ENCODE results near the gene KRTAP19-1.
"Not testable (repeated sequence)": the region's sequence is repeated elsewhere in the genome, so short reads cannot be mapped to it uniquely, and the experiment has no call there.

KRTAP19-1 gene

DNA sequence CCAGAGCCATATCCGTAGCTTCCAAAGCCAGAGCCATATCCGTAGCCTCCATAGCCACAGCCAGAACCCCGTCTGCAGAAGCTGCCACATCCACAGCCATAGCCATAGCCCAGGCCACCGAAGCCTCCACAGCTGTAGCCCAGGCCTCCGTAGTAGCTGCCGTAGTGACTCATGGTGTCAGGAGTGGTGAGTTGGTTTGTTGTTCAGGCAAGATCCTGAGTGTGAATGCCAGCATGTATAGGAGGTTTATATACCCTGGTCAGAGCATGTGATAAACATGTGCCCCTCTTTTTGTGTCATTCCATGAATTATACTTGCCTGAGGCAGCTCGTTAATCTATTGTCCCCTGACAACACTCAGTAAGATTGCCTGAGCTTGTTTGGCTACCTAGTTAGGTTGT, at the start of gene KRTAP19-1:
Gene KRTAP19-1 (minus strand): TSS at position 223 of the 400 bp plus-strand sequence. CDS start 50 bp downstream, at position 173.
- no peak for DNase-seq (ENCODE audit: low read depth in 3 of 3, low spot score in 1 of 3)

DNA sequence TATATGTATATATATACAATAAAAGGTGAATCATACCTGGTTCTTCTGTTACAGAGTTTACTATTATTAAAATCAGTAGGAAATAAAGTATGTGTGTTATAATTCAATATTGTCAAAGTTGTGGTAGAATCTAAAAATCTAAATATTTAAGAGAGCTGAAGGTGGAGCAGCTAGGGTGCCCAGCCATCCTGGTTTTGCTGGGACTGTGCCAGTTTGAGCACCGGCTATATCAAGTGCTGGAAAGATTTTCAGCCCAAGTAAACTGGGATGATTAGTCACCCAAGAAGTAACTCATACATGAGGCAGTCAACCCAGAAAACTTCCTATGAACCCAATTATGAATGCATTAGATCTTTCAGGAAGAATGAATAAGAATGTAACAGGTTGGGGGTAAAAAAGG, 38.7 kb upstream of the KRTAP19-1 start:
- no peak for DNase-seq (ENCODE audit: low read depth in 3 of 3, low spot score in 1 of 3)

DNA sequence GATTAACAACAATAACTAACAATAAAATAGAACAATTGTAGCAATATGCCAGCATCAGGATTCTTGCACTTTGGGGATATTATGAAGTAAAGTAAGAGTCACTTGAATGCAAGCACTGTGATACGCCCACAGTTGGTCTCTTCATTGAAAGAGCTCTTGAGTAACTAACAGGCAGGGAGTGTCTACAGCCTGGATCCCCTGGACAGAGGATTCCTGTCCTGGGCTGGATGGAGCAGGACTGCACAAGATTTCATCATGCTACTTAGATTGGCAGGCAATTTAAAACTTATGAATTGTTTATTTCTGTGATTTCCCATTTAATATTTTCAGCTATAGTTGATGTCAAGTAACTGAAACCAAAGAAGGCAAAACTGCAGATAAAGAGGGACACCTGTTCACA, 35.5 kb upstream of the KRTAP19-1 start:
- no peak for DNase-seq (ENCODE audit: low read depth in 3 of 3, low spot score in 1 of 3)

DNA sequence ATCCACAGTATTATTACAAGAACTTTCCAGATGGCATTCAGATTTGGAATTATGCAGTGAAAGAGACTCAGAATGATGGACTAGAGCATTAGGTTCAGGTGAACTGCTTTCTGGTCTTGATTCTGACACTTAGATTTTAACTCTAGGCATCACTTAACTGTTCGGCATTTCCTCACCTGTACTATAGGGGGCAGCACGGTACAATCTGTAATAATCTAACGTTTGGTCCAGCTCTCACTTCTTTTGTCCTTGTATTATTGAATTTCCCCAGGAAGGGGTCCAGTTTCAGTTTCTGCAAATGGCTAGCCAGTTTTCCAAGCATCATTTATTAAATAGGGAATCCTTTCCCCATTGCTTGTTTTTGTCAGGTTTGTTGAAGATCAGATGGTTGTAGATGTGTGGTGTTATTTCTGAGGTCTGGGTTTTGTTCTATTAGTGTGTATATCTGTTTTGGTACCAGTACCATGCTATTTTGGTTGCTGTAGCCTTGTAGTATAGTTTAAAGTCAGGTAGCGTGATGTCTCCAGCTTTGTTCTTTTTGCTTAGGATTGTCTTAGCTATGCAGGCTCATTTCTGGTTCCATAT, 25.5 kb upstream of the KRTAP19-1 start:
- not testable (repeated sequence) for DNase-seq (ENCODE audit: low read depth in 3 of 3, low spot score in 1 of 3)

DNA sequence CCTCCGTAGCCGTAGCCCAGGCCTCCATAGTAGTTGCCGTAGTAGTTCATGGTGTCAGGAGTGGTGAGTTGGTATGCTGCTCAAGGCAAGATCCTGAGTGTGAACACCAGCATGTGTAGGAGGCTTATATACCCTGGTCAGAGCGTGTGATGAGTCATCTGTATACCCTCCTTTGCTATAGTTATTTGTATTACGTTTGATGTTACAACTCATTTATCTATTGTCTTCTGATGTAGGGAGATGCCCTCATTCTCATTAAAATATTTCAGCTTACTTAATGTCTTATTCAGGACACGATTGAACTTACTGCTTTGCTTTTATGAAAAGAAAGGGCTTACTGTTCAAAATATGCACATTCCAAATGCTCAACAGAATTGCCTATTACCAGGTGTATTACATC, 21.9 kb upstream of the KRTAP19-1 start, which contains the start of gene KRTAP19-5:
Gene KRTAP19-5 (minus strand): TSS at position 101 of the 400 bp plus-strand sequence. CDS start 51 bp downstream, at position 50.
- DNase-seq (ENCODE audit: low read depth in 3 of 3, low spot score in 1 of 3): no peak

DNA sequence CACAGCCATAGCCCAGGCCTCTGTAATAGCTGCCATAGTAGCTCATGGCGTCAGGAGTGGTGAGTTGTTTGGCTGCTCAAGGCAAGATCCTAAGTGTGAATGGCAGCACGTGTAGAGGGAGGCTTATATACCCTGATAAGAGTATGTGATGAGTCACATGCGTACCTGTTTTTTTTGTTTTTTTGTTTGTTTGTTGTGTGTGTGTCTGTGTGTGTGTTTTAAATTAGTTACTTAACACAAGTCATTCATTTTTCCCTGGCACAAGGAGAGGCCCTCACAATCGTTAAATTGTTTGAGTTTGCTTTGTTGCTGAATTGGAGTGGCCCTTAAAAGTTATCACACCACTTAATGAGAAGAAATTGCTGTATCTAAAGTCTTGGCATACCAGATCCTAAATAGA, 16.9 kb upstream of the KRTAP19-1 start, which contains the start of gene KRTAP19-4:
Gene KRTAP19-4 (minus strand): TSS at position 101 of the 400 bp plus-strand sequence. CDS start 55 bp downstream, at position 46.
- DNase-seq (ENCODE audit: low read depth in 3 of 3, low spot score in 1 of 3): no peak

DNA sequence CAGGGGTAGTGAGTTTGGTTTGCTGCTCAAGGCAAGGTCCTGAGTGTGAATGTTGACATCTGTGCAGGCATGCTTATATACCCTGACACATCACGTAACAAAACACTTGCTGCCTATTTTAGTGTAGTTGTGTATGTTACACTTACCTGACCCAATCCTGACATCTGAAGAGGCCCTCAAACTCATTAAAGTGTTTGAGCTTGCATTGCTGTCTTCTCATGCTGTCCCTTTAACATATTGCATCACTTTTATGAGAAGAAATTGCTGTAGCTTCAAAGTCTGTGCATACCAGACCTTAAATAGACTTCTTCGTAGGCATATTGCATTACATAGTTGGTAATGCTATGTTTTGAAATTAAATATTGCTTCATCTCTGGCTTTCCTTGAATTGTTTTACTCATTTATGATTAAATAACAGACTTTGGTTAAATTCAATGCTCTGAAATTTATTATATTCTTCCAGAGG, 11.8 kb upstream of the KRTAP19-1 start, which contains the start of gene KRTAP19-3:
Gene KRTAP19-3 (minus strand): TSS at position 51 of the 466 bp plus-strand sequence. CDS start 56 bp downstream, outside the sequence.
- DNase-seq (ENCODE audit: low read depth in 3 of 3, low spot score in 1 of 3): no peak

DNA sequence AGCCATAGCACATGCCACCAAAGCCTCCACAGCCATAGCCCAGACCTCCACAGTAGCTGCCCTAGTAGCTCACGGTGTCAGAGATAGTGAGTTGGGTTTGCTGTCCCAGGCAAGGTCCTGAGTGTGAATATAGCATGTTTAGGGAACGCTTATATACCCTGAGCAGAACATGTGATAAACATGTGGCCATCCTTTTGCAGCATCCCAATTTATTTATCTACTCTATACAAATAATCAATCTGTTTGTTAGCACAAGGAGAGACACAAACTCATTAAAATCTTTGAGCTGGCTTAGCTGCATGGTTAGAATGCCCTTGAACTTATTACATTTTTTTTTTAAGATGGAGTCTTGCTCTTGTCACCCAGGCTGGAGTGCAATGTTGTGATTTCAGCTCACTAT, 7.2 kb upstream of the KRTAP19-1 start, which contains the start of gene KRTAP19-2:
Gene KRTAP19-2 (minus strand): TSS at position 101 of the 400 bp plus-strand sequence. CDS start 88 bp downstream, at position 13.
- DNase-seq (ENCODE audit: low read depth in 3 of 3, low spot score in 1 of 3): no peak

DNA sequence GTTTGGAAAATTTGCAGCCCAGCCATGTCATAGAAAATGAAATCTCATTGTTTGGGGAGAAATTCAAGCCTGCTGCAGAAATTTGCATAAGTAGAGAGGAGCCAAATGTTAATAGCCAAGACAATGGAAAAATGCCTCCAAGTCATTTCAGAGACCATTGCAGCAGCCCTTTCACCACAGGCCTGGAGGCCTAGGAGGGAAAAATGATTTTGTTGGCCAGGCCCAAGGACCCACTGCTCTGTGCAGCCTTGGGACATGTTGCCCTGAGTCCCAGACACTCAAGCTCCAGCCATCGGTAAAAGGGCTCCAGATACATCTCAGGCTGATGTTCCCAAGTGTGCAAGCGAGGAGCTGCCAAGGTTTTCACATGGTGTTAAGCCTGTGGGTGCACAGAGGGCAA, 6.0 kb upstream of the KRTAP19-1 start:
- no peak for DNase-seq (ENCODE audit: low read depth in 3 of 3, low spot score in 1 of 3)

DNA sequence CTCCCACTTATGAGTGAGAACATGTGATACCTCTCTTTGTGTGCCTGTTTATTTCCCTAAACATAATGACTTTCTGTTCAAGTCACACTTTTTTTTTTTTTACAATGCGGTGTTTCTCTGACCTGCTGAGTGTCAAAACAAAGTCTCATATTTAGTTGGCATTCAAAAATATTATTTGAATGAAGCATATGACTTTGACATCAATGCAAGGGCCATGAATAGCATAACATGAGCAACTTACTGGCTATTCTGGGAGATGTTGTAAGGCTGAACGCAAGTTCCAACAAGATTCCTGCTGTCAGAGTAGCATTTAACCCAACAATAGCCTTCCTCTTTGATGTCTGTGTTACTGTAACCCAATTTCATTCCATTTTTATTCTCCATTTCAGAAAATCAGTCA, 2.0 kb upstream of the KRTAP19-1 start:
- no peak for DNase-seq (ENCODE audit: low read depth in 3 of 3, low spot score in 1 of 3)

DNA sequence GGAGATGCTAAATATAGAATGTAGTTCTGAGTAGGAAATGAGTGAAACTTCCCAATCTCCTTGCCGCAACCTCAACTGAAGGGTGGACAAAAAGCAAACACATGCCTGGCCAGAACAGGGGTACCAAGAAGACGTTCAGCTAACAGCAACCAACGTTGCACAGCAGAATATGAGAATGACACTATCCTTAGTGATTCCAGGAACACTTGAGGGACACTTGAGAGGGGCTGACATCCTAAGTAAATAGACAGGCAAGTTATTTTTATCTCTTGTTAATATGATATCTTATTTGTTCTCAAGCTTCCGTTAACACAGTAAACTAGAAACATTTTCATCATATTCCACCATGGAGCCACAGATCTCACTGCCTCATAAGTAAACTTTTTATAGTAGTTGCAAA, 908 bp downstream of the KRTAP19-1 start:
- no peak for DNase-seq (ENCODE audit: low read depth in 3 of 3, low spot score in 1 of 3)

DNA sequence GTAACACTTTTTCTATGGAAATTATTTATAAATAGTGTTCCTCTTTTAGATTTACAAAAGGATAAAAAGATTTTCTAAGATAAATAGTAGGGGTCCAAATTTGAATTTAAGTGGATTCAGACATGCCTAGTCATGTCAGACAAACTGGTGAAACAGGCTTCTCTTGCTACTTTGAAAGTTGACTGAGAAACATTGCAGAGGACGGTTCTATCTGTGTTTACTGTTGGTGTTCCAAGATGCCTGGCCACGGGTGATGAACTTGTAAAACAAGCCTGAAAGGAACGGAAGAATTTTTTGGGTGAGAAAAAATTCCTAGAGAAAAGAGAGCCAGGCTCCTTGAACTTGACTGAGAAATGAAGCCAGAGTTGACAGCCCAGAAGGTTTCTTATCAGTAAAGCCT, 2.2 kb downstream of the KRTAP19-1 start:
- DNase-seq (ENCODE audit: low read depth in 3 of 3, low spot score in 1 of 3): no peak

DNA sequence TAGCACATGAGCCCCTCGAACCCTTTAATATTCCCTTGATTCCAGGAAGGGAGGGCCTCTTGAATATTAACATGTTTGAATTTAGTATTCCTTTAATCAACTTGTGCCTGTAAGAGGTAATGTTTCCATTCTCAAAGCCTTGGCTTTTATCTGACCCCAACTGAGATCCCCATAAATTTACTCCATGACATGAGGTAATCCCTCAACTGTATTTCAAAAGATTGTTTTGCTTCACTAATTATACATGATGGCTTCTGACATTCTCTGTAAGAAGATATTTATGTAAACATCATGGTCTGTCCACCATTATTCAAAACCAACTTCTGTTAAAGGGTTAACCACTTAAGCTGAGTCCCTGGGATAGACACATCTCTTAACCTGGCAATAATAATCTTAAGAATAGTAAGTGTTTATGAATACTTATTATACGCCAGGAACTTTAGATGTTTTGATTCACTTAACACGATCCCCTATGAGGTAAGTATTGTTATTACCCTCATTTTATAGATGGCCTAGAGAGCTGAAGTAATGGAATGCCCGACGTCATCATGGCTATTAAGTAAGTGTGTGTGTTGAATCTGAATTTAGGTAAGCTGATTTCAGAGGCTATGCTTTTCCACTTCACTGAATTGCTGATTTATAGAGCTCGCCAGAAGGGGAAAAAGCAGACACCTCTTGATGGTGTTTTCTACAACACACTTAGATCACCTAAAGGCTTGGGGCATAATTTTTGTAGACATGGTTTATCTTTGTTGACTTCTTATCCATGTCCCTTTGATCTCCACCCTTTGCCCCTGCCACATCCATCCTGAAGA, 11.1 kb downstream of the KRTAP19-1 start:
- DNase-seq (ENCODE audit: low read depth in 3 of 3, low spot score in 1 of 3): no peak

DNA sequence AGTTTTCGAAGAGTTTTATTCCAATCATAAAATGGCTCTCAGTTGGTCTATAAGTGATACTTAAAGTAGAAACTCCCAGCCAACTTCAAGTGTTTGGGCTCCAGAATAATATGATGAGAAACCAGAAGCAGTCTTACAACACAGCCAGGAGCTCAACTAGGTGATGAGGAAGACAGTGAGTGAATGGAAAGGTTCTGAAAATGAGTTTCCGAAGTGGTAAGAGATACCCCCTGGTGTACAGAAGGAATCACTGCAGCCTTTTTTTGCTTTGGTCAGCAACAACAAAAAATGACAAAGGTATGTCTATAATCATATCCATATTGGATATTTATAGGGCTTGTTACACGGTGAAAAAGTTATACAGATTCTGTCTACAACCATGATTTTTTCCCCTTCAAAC, 16.5 kb downstream of the KRTAP19-1 start:
- DNase-seq (ENCODE audit: low read depth in 3 of 3, low spot score in 1 of 3): no peak

DNA sequence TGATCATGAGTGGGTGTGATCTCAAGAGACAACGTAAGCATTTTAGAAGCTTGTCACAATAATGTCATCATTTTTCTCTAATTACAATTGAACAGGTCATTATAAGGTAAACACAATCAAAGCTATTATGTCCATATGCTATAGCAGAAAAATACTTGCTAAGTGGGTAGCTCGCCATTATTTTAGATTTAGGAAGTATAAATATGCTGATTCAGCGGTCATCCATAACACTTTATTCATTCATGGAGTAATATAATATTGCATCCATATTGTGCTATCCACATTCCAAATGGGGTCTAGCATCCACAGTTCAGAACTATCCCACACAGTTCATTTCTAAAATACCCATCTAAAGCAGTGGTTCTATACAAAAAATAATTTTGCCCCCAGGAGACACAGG, 31.7 kb downstream of the KRTAP19-1 start:
- no peak for DNase-seq (ENCODE audit: low read depth in 3 of 3, low spot score in 1 of 3)

DNA sequence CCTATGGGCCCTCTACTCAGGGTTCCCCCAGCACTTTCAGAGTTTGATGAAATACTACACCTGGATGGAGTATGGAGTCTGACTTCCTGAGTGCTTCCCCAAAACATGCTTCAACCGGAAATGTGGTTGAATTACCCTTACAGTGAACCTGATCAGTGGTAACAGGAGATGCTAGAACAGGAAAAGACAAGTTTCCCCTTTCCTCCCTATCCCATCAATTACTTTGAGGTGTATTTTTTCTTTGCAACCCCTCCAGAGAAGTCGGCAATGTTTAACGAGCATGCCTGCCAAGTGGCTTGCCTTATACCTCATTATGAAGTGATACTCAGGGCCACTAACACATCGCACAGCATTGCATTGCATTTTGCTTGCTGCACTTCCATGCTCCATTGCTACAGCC, 33.1 kb downstream of the KRTAP19-1 start:
- DNase-seq (ENCODE audit: low read depth in 3 of 3, low spot score in 1 of 3): no peak

DNA sequence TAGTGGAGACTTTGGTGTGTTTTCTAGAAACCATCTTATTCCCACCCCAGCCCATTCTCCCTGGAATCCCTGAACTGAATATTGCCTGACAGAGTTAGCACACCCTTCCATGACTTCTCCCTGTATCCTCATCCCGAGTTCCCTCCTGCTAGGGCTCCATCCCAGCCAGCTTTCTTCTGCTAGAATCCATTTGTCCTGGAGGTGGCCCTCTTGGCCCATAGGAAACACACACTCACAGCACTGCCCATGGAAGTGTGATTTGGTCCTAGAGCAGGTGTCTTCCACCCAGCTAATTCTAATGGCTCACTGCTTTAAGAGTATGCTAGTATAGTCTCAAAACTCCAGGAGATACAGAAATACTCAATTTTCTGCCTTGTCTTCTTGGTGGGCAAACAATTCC, 36.0 kb downstream of the KRTAP19-1 start:
- DNase-seq (ENCODE audit: low read depth in 3 of 3, low spot score in 1 of 3): no peak

DNA sequence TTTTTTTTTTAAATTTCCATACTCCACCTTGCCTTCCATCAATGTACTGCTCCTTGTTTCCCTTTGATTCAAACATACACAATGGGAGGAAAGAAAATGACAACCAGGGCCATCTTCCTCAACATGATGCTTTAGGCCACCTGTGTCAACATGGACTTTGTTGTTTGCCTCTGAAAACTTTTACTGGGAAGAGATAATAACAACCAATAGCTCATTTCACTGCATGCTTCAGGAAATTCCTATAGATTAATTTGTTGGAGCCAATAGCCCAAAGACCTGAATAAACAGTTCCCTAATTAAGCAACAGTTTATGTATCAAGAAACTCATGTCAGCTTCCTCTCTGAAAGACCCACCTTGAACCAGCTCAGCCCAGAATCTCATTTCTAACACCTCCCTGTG, 36.9 kb downstream of the KRTAP19-1 start:
- no peak for DNase-seq (ENCODE audit: low read depth in 3 of 3, low spot score in 1 of 3)

DNA sequence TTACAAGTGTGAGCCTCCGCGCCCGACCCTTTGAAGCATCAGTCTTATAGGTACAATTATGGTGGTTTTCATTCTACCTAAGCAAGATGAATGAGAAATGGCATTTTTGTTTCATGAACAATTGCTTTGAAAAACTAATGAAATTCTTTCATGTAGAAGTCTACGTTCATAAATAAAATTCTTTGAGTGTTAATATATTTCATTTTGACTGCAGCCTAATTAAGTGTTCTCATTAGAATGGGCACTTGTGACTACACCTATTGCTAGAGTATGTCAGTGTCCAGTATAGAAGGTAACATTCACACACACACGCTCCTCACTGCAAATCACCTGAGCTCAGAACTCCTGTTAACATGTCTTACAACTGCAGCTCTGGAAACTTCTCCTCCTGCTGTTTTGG, 40.2 kb downstream of the KRTAP19-1 start, which contains the start of gene KRTAP15-1:
Gene KRTAP15-1 (plus strand): TSS at position 301 of the 400 bp plus-strand sequence. CDS start 53 bp downstream, at position 354.
- no peak for DNase-seq (ENCODE audit: low read depth in 3 of 3, low spot score in 1 of 3)

DNA sequence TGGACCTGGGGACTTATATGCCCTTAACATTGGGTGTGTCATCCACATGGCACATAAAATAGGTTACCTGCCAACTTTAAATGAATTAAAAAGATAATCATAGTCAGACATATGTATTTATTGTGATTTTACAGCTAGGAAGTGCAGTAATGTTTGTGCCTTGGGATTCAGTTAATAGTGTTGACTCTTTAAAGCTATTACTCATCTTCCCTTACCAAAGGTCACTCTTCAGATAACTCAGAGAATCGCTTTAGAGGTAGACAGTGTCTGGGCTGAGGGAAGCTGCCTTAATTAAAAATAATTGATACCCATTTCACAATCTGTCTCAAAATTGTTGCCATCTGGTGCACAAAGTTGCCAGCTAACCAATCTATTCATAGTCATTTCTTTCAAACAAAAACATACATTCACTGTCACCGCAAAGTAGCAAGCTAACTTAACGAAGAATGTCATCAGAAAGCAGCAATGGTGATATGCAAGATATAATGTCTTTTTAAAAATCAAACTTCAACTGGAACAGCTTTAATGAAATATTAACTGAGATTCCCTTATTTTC, 43.1 kb downstream of the KRTAP19-1 start:
- no peak for DNase-seq (ENCODE audit: low read depth in 3 of 3, low spot score in 1 of 3)

DNA sequence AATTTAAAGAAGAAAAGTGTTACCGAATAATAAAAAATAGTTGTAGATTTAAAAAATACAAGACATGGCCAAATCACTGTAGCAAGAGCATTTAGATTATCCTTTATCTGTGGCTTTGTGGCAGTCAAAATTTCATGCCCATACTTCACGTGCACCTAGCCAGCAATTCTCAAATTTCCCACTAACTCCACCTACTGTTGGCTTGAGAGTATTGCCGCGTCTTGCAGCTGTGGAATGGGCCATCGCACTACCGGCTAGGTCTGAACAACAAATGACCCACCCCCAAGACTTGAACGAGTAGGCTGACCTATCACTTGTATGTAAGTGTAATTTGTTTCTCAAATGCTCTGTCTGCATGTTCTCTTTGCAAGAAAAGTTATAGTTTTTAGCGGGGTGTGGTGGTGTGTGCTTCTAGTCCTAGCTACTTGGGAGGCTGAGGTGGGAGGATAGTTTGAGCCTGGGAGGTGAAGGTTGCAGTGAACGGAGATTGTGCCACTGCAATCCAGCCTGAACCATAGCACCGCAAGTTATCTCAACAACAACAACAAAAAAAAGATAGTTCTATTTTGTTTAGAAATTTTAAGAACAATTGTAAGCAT, 46.0 kb downstream of the KRTAP19-1 start:
- no peak for DNase-seq (ENCODE audit: low read depth in 3 of 3, low spot score in 1 of 3)

All from stimulated activated CD4-positive, alpha-beta T cell treated with anti-CD3 and anti-CD28 coated beads, TNF-alpha, amount 100 ng/mL, for 1 hour (primary cell).